DND-41 (cell line): ENCODE results near the gene PRKAB1.

Experiments
- EZH2 ChIP-seq: IDR thresholded peaks from 3 replicates; pipeline ENCODE4 v1.6.1; 2012; ENCODE audit warnings: borderline replicate concordance, low read depth, mild to moderate bottlenecking, moderate library complexity, low read length, inconsistent platforms; ENCODE audit not compliant: severe bottlenecking
- TF ChIP-seq, protein P1 (sequence below): IDR thresholded peaks from 2 replicates; pipeline ENCODE4 v1.5.1; 2012; ENCODE audit warnings: borderline replicate concordance, low read length, moderate library complexity, mild to moderate bottlenecking; ENCODE audit not compliant: poor library complexity, severe bottlenecking; ENCODE audit errors: extremely low read depth

GRCh38 chr12:119714614-119715267, 46.8 kb downstream of the PRKAB1 start:
- TF ChIP-seq, protein P1, sequence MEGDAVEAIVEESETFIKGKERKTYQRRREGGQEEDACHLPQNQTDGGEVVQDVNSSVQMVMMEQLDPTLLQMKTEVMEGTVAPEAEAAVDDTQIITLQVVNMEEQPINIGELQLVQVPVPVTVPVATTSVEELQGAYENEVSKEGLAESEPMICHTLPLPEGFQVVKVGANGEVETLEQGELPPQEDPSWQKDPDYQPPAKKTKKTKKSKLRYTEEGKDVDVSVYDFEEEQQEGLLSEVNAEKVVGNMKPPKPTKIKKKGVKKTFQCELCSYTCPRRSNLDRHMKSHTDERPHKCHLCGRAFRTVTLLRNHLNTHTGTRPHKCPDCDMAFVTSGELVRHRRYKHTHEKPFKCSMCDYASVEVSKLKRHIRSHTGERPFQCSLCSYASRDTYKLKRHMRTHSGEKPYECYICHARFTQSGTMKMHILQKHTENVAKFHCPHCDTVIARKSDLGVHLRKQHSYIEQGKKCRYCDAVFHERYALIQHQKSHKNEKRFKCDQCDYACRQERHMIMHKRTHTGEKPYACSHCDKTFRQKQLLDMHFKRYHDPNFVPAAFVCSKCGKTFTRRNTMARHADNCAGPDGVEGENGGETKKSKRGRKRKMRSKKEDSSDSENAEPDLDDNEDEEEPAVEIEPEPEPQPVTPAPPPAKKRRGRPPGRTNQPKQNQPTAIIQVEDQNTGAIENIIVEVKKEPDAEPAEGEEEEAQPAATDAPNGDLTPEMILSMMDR, result no peak
- no peak for TF ChIP-seq EZH2
